COR-L47 (cell line): ENCODE results near the gene ACTR6.
"Not testable (repeated sequence)": the region's sequence is repeated elsewhere in the genome, so short reads cannot be mapped to it uniquely, and the experiment has no call there.

Source experiments
- DNase-seq: peaks from one replicate; lab custom pipeline; 2025; lab: John Stamatoyannopoulos, UW

Gene ACTR6

GRCh38 chr12:100219328-100220109 lies 18.9 kb downstream of the ACTR6 start:
- DNase-seq, result no peak

GRCh38 chr12:100221523-100221922 lies 20.9 kb downstream of the ACTR6 start:
- no peak for DNase-seq

- DNase-seq, result not testable (repeated sequence)
These were observed 21.6 kb downstream of the ACTR6 start for GRCh38 chr12:100222173-100222572.

GRCh38 chr12:100225491-100225890 lies 24.9 kb downstream of the ACTR6 start:
- DNase-seq, result no peak

DNA sequence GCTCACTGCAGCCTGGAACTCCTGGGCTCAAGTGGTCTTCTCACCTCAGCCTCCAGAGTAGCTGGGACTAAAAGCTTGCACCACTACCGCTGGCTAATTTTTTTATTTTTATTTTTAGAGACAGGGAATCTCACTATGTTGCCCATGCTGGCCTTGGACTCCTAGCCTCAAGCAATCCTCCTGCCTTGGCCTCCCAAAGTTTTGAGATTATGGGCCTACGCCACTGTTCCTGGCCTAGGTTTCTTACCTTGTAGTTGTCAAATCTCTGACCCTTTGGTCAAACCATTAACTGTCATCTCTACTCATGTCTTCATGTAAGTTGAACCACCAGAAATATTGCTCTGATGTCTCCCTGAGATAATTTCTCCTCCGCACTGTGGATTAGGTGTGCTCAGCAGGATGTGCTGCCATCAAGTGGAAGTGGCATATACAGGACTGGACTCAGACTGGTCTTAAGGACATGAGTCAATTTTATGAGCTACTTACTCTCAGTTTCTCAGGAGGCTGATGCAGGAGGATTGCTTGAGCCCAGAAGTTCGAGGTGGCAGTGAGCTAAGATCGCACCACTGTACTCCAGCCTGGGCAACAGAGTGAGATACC lies 28.5 kb downstream of the ACTR6 start:
- DNase-seq, result peak; percentile 8

GRCh38 chr12:100229876-100230275 lies 29.3 kb downstream of the ACTR6 start:
- DNase-seq, result no peak

GRCh38 chr12:100231873-100232272 lies 31.3 kb downstream of the ACTR6 start:
- not testable (repeated sequence) for DNase-seq

DNA sequence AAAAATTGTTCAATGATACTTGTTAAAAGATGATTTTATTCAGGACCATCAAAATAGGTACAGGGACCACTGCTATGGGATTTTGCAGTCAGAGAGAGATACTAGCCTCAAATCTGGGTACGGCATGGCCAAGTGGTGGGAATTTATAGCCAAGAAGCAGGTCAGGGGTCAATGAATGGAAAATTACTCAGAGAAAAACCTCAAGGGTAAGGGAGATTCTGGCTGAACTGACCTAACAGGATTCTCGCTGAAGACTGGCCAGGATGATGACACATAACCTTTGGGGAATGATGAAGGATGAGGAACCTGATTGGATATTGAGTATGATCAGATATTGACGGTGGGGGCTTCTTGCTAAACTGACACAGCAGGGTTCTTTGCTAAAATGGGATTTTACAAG lies 33.6 kb downstream of the ACTR6 start:
- DNase-seq, result no peak

- DNase-seq, result peak; percentile 45
These were observed 34.1 kb downstream of the ACTR6 start for GRCh38 chr12:100234591-100235304.

DNA sequence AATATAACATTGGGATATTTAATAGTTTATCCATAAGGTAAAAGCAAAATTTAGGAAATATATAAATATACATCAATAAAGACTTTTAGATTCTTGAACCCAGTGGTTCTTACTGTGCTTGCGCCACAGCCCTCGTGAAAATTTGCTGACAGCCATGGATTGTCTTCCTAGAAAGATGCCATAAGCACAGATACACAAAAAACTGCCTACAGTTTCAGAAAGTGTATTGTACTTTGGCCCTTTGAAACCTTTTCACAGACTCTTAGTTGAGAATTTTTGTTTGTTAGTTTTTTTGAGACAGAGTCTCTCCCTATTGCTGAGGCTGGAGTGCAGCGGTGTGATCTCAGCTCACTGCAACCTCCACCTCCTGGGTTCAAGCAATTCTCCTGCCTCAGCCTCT lies 38.2 kb downstream of the ACTR6 start:
- no peak for DNase-seq

DNA sequence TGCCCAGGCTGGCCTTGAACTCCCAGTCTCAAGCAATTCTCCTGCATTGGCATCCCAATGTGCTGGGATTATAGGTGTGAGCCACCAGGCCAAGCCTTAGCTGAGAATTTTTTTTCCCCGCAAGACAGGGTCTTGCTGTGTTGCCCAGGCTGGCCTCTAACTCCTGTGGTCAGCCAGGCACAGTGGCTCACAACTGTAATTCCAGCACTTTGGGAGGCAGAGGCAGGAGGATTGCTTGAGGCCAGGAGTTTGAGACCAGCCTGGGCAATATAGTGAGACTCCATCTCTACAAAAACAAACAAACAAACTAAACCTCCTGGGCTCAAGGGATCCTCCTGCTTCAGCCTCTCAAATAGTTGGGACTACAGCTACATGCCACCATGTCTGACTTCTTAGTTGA lies 39.0 kb downstream of the ACTR6 start:
- no peak for DNase-seq

- no peak for DNase-seq
These were observed 42.5 kb downstream of the ACTR6 start for GRCh38 chr12:100243137-100243536.

- DNase-seq, result no peak
These were observed 47.1 kb downstream of the ACTR6 start for GRCh38 chr12:100247765-100248164.

- DNase-seq, result no peak
These were observed 48.3 kb downstream of the ACTR6 start for GRCh38 chr12:100248886-100249285.

DNA sequence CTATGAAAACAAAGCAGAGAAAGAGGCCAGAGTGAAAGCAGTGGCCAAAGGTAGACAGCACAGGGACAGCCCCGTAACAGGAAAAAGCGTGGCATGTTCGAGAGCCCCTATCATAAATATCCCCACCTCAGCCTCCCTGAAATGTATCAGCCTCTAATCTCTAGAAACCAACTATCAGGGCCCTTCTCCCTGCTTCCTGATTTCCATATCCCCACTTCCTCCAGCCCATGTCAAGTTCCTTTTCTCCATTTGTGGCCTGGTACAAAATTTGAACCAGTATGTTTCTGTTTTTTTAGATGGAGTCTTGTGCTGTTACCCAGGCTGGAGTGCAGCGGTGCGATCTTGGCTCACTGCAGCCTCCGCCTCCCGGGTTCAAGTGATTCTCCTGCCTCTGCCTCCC lies 49.3 kb downstream of the ACTR6 start:
- DNase-seq, result no peak

DNA sequence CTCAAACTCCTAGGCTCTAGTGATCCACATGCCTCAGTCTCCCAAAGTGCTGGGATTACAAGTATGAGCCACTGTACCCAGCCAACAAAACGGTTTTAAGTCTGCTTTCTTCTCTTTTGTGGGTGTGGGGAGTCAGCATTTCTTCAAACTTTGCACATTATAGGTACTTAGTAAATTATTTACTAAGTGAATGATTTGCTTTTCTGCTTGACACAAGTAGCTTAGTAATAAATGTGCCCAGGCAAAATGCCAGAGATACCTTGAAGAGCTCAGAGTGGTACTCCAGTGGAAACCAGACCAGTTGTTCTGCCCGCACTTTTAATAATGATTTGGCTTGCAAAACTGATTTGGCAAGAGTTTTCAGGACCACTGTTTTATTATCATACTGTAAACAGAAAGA lies 51.3 kb downstream of the ACTR6 start:
- no peak for DNase-seq

DNA sequence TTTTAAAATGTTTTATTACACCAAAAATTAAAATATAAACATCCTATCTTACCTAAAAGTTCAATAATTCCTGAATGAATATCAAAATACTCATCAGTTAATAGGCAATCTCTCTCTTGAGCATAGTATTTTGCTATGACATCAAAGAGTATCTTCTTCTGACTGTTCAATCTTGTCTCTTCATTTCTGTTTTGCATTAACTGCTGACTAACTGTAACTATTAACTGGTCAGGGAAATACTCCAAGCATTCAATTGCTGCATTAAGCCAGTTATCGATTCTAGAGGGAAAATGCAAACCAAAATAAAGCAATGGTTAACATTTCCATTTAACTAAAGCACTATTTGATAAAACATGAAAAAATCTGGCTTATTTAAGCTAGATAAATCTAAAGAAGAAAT lies 52.8 kb downstream of the ACTR6 start:
- no peak for DNase-seq

DNA sequence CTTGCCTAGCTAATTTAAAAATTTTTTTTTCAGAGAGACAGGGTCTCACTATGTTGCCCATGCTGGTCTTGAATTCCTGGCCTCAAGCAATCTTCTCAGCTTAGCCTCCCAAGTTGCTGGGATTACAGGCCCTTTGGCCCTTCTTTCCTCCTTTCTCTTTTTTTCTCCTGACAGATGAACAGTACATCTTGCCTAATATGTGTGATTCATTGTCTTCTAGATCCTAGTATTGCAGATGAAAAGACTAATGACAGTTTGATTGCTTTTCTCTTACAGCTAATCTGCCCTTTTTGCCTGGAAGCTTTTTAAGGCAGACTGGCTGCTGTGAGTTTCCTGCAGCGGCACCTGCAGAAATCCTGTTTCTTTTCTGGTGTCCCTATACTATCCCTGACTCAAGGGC lies 54.3 kb downstream of the ACTR6 start:
- DNase-seq, result no peak

GRCh38 chr12:100258127-100258526 lies 57.5 kb downstream of the ACTR6 start:
- DNase-seq, result no peak

DNA sequence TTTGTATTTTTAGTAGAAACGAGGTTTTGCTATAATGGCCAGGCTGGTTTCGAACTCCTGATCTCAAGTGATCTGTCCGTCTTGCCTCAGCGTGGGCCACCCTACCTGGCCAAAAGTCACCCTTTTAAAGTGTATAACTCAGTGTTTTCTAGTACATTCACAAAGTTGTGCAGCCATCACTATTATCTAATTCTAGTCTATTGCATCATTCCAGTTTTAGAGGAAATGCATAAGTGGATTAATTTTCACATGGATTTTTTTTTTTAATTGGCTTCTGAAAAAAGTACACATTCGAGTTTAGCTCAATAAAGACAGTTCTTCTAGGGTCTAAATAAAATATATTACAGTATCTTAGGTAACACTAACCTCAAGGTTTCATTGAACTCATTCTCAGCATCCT lies 62.5 kb downstream of the ACTR6 start:
- no peak for DNase-seq

DNA sequence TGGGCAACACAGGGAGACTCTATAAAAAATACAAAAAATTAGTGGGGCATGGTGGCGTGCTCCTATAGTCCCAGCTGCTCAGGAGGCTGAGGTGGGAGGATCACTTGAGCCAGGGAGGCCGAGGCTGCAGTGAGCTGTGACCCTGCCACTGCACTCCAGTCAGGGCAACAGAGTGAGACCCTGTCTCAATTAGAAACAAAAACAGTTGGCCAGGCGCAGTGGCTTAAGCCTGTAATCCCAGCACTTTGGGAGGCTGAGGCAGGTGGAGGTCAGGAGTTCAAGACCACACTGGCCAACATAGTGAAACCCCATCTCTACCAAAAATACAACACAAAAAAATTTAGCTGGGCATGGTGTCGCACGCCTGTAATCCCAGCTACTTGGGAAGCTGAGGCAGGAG lies 64.5 kb downstream of the ACTR6 start:
- DNase-seq, result not testable (repeated sequence)

GRCh38 chr12:100265732-100266584 lies 65.3 kb downstream of the ACTR6 start:
- DNase-seq, result no peak

DNA sequence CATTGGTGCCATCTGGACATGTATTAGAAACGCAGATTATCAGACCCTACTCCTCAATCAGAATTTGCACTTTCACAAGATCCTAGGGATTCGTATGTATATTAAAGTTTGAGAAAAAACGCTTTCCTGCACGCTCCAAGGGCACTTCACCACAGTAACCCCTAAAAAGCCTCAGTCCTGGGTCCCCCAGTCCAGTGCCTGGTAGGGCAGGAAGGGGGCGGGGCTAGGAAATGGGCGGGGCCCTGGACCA lies 65.9 kb downstream of the ACTR6 start:
- no peak for DNase-seq
